ENCODE results near the gene SLC29A2.
"Not testable (repeated sequence)": the region's sequence is repeated elsewhere in the genome, so short reads cannot be mapped to it uniquely, and the experiment has no call there.

Gene SLC29A2

DNA sequence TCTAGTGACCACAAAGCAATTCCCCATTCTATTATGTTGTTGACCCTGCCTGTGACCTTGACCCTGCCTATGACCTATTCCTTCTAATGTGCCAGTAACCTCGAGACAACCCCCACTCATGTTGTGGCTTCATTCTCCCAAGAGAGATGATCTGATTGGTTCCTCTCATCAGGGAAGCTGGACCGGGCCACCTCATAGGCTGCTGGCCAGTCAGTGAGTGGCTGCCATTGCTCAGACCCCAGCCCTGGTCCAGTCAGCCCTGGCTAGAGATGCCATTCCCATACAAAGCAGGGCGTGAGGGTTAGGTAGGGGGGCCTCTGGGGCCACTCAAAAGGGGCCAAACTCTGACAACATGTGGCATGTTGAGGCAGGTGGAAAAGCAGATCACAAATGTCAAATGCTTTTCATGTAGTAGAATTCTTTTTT lies 11.9 kb downstream of the SLC29A2 start:
- H3K27ac ChIP-seq, result no peak overlapping the region
- TF ChIP-seq, protein P1, sequence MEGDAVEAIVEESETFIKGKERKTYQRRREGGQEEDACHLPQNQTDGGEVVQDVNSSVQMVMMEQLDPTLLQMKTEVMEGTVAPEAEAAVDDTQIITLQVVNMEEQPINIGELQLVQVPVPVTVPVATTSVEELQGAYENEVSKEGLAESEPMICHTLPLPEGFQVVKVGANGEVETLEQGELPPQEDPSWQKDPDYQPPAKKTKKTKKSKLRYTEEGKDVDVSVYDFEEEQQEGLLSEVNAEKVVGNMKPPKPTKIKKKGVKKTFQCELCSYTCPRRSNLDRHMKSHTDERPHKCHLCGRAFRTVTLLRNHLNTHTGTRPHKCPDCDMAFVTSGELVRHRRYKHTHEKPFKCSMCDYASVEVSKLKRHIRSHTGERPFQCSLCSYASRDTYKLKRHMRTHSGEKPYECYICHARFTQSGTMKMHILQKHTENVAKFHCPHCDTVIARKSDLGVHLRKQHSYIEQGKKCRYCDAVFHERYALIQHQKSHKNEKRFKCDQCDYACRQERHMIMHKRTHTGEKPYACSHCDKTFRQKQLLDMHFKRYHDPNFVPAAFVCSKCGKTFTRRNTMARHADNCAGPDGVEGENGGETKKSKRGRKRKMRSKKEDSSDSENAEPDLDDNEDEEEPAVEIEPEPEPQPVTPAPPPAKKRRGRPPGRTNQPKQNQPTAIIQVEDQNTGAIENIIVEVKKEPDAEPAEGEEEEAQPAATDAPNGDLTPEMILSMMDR (IDR thresholded peaks at IDR 0.05), result no peak
- DNase-seq (ENCODE audit: low spot score), result no peak

DNA sequence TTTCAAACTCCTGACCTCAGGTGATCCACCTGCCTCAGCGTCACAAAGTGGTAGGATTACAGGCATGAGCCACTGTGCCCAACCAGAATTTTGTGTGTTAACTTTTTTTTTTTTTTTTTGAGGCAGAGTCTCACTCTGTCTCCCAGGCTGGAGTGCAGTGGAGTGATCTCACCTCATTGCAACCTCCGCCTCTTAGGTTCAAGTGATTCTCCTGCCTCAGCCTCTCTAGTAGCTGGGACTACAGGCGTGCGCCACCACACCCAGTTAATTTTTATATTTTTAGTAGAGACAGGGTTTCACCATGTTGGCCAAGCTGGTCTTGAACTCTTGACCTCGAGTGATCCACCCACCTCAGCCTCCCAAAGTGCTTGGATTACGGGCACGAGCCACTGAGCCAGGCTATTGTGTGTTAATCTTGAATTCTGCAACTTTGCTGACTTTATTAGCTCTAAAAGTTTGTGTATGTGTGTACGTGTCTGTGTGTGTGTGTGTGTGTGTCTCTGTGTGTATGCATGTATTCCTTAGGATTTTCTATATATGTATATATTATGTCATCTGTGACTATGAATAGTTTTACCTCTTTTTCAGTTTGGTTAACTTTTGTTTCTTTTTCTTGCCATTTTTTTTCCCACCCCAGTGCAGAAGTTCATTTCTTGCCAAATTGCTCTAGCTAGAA lies 20.9 kb downstream of the SLC29A2 start:
- H3K27ac ChIP-seq; DNase-seq (ENCODE audit: low spot score); H3K4me3 ChIP-seq: not testable (repeated sequence)

More for the DNA sequence above, 11.9 kb downstream of the SLC29A2 start:
- no peak overlapping the region for H3K4me3 ChIP-seq

DNA sequence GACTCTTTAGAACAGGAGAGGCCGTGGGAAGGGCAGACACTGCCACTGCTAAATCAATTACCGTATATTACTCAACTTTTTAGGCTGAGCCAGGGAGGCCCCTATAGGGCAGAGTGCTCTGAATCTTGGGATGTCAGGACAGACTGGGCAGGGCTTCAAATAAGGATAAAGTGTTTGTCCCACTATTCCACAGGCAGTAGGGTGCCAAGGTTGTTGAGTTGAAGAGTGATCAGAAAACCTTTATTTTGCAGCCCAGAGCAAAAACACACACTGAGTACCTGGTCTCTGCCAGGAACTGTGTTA lies 22.5 kb downstream of the SLC29A2 start:
- TF ChIP-seq, protein P1 (IDR thresholded peaks at IDR 0.05), result no peak
- no peak for DNase-seq (ENCODE audit: low spot score)
- no peak overlapping the region for H3K4me3 ChIP-seq
- no peak overlapping the region for H3K27ac ChIP-seq

DNA sequence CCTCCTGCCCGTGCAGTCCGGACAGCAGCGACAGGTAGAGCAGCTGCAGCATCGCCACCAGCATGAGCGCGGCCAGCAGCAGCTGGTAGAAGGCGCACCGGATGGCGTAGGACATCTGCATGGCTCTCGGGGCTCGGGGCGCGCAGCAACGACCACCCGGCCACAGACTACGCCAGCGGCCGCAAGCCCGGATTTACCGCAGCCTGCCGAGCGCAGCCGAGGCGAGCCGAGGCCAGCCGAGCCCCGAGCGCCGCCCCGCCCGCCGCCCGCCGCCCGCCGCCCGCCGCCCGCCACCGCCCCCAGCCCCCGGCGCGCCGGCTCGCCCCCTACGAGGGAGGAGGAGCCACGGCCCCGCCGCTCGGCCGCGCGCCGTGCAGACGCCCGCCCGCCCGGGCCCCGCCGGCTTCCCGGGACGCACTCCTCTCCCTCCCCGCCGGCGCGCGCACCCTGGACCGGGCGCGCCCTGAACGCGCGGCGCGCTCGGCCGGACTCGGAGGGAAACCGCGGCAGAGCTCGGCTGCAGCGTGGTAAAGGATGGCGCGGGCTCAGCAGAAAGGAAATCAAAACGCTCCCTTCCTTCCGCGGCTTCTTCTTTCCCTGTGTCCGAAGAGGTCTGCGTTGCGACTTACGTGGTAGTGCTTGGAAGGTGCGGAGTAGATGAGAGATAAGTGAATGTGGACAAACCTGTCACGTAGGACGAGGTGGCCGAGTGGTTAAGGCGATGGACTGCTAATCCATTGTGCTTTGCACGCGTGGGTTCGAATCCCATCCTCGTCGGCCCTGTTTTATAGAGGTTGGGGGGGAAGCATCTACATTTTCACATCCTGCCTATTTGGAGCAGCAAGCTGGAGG lies 23.9 kb downstream of the SLC29A2 start, which contains the start of gene B4GAT1:
Gene B4GAT1 (minus strand): TSS at position 205 of the 852 bp plus-strand sequence. CDS start 84 bp downstream, at position 121.
- peak within 1 kb of the TSS; percentile 100 for H3K4me3 ChIP-seq
- DNase-seq (ENCODE audit: low spot score), result peak; percentile 87
- TF ChIP-seq, protein P1 (IDR thresholded peaks at IDR 0.05), result no peak
- H3K27ac ChIP-seq, result peak within 1 kb of the TSS; percentile 79 to 96

DNA sequence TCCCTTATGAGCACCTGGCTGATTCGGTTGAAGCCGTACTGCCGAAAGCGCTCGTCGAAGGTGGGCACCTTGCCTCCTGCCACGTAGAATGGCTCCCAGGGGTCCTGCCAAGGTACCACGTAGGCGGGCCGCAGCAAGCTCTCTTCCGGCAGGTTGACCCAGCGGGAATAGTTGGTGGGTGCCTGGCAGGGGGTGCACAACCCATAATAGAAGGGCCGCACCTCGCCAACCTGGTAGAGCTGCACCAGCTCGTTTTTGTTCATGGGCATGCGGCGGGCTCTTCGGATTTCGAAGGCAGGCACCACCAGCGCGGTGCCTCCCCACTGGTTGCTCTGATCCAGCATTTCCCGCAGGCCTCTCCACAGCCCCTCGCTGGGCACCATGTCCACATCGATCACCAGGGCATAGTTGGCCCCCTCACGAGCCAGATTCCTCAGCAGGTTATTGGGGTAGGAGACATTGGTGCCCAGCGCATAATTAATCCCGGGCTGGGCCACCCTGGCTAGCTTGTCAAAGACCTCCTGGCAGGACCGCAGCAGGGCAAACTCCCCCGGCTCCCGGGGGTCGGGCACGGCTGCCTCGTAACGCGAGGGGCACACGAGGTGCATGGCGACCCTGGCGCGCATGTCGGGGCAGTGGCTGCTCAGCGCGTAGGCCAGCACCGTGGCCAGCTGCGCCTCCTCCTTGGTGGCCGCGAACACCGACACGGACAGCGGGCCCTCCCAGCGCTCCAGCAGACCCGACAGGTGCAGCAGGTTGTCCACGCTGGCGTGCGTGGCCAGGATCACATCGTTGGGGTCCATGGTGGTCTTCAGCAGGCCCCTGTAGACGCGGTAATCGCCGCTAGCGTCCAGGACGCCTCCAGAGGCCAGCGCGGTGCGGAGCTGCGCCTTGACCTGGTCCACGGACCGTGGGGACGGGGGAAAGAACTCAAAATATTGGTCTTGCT lies 24.8 kb downstream of the SLC29A2 start:
- TF ChIP-seq, protein P1 (IDR thresholded peaks at IDR 0.05), result no peak
- Histone ChIP-seq H3K27ac (peak overlapping the region; percentile 59 to 96), H3K4me3 (peak overlapping the region; percentile 100)
- no peak for DNase-seq (ENCODE audit: low spot score)

DNA sequence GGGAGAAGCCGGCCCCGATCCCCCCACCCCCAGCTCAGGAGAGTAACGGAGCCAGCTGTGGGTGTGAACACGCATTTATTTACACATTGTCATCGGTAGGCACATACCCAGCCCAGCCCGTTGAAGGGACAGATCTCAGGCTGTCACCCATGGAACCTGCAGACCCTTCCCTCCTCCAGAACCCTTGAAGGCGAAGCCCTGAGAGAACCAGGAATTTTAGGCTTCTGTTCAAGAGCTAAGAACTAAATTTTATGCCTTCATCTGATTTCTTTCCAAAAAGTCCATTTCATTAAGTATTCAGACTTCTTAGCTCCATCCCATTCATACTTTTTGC lies 26.3 kb downstream of the SLC29A2 start:
- peak overlapping the region; percentile 32 to 96 for H3K27ac ChIP-seq
- TF ChIP-seq, protein P1 (IDR thresholded peaks at IDR 0.05), result no peak
- DNase-seq (ENCODE audit: low spot score), result no peak
- peak overlapping the region; percentile 100 for H3K4me3 ChIP-seq

Data from coronary artery (tissue), 2 donors.